HG03175 (cell line): ENCODE measurements around the gene FBLN2.

Experiments used
- ATAC-seq: cut with Tn5 transposase; IDR thresholded peaks from one replicate; pipeline ENCODE4 v1.9.1; 2021; ENCODE audit warnings: mild to moderate bottlenecking, moderate library complexity; ENCODE audit not compliant: unreplicated experiment

Gene FBLN2

DNA sequence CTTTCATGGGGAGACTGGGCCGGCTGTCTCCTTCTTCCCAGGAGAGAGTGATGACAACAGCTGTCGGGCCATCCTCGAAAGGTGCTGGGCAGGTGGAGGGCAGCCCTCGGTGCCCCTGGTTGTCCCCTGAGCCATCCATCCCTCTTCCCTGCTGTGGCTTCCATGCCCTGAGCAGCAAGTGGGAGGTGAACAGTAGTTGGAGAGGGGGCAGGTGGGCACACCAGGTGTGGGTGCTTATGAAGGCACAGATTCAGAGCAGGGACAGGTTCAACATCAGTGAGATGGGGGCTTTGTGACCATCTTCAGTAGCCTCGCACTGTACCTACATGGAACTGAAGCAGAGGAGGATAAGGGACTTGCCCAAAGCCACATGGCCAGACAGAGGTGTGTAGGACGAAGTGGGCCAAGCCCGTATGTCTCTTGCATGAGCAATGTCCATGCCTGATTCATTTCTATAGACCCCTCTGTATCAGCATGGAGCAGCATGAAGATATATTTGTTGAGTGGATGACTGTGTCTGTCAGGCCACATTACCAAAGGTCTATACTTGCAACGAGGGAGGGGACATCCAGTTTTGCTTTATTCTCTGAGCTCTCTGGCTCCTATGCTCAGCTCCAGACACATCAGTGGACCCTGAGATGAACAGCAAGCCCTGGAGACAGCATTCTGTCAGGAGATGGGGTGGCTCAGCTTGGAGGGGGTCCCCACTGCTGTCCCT lies 107.8 kb downstream of the FBLN2 start:
- ATAC-seq: no peak

DNA sequence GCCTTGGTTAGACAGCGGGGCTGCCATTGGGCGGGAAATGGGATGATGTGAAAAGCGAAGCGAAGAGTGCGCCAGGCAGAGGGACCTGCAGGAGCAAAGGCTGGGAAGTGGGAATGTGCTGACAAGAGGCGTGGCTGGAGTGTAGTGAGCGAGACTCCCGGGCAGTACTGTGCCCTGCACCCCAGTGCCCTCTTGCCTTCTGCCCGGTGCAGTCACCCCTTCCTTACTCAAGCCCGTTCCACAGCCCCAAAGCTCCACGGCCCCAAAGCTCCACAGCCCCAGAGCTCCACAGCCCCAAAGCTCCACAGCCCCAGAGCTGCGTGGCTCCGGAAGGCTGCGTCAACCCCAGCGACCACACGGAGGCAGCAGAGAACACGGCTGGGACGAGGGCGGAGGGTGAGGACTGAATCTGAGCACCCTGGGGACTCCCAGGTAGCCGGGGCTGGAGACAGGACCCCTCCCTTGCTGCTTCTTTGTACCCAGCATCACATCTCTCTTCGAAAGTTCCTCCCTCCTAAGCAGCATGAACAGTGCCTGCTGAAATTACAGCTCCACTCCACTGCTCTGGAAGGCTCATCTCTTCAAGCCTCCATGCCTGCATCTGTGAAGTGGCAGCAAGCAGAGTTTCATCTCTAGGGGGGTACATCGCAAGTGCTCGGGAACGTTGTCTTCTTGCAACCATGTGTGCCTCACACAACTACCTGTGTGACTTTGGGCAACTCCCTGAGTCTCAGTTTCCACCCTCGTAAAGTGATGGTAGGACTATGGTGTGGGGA lies 108.9 kb downstream of the FBLN2 start:
- ATAC-seq: peak; percentile 69

GRCh38 chr3:13658681-13659080 lies 109.8 kb downstream of the FBLN2 start:
- ATAC-seq: no peak

- ATAC-seq: no peak
Observed at GRCh38 chr3:13659221-13659969, 110.5 kb downstream of the FBLN2 start.

DNA sequence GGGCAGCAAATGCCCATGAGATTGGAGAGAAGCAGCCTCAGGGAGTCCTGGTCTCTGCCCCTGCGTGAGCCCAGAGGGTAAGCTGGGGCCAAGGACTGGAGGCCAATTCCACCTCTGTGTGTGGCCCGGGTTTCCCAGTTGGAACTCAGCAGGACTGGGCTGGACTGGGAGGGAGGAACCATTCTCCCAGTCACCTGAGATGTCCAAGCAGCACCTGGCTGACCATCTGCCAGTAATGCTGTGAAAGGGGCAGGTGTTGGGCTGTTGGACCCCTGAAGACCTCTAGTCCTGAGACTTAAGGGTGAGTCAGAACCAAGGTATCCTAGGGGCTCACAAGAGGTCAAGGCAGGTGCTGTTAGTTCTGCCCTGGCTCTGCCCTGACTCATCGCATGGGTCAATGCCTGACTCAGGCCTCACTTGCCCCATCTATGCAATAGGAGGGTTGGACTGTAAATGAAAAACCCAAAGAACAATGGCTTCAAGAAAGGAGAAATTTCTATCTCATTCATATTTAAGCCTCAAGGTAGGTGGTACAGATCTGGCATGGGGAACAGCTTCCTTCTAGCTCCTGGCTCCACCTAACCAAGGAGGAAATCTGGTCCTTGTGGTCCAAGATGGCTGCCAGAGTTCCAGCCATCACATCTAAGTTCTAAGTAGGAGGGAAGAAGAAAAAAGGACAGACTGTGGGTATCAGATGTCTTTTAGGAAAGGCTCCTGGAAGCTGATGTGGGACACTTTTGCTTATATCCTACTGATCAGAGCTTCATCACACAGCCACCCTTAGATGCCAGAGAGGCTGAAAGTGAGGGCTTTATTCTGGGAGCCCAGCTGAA lies 111.3 kb downstream of the FBLN2 start:
- no peak for ATAC-seq

DNA sequence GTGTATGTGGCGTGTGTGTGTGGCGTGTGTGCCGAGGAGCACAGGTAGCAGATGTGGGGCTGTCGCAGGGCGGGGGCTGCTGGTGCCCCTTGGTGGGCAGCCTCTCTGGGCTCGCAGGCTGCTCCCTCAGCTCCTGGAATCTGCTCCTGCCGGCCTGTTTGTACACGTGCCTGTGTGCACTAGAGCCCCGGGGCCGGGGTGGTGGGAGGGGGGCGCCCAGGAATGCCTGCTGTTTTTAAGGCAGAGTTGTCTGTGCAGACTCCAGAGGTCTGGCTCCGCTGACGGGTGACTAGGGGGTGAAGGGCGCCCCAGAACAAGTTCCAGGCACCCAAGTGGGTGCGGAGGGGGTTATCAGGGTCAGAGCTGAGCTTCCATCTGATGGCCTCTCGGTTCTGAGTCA lies 112.2 kb downstream of the FBLN2 start:
- ATAC-seq: no peak

DNA sequence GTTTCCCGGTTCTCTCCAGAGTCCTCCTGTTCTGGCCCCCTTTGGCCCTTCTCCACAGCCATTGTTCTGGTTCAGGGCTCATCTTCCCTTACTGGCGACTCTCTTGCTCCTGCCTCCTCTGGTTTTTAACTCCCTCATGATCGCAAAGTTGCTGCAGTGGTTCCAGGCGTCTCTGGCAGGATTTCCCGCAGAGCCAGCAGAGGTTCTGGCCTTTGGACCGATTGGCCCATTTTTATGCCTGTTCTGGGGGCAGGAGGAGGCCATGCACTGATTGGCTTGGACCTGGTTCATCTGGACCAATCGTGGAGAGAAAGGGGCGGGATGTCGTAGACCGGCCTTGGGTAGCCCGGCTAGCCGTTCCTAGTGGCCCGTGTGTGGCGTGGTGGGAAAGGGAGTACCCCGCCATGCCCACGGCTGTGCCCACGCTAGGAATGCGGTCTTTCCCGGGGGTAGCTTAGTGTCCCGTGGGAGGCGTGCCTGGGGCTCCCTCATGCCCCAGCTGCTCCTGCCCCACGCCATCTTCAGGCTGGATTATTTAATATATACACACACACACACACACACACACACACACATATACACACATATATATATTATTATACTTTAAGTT lies 113.4 kb downstream of the FBLN2 start:
- no peak for ATAC-seq

DNA sequence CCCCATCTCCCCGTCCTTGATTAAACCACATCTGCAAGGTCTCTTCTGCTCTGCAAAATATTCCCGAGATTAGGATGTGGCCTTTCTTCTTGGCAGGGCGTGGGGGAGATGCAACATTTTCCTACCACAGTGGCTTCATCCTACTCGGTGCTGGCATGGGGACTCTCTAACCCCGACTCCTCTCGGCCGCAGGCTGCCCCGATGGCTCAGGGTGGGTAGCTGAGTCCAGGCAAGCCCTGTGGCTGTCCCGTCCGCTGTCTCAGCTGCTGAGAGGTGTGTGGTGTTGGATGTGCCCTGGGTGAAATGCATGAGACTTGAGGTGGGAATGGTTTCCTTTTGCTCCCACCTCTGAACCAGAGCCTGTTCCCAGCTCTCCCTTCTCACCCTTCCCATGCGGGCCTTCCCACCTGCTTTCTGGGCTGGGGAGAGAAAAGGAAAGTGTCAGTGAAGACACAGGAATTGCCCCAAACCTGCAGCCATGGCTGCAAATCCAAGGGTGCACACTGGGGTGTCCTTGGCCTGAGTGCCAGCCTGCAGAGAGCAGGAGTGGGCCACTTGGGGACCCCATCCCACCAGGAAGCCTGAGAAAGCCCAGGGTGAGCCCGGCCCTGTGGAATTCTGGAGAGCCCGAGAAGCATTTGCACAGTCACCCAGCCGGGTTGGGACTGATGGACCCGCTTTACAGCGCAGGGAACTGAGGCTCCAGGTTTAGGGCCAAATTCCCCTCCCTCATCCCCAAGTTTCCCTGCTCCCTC lies 115.0 kb downstream of the FBLN2 start:
- ATAC-seq: no peak

DNA sequence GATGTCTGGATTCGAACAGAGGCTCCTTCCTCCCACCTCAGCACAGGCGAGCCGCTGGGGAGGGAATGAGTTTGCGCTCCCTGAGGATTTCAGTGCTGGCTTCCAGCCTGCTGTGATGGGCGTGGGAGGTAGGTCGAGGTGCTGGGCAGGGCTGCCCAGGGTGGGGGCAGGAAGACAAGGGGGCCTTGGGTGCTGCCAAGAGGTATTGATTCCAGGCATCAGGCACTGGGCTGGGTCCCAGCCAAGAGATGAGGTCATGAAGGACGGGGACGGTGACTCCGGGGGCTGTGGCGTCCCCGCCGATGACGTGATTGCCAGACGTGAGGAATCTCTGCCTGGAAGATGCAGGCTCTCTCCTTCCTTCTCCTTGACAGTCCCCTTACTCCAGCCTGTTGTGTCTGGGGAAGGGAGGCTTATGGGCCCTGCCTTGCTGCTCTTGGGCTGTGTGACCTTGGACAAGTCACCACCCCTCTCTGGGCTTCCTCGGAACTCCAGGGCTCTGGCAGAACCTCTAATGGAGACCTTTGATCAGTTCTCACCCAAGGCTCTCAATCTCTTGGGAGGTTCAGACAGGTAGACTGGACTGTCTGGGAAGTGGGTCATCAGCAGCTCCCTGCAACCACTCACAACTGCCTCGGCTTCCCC lies 116.8 kb downstream of the FBLN2 start:
- ATAC-seq: no peak

GRCh38 chr3:13666227-13666619 lies 117.3 kb downstream of the FBLN2 start:
- no peak for ATAC-seq

- ATAC-seq: no peak
Observed at GRCh38 chr3:13666781-13667709, 118.1 kb downstream of the FBLN2 start.

GRCh38 chr3:13668136-13668535 lies 119.2 kb downstream of the FBLN2 start:
- ATAC-seq: no peak

- ATAC-seq: no peak
Observed at GRCh38 chr3:13669457-13669856, 120.5 kb downstream of the FBLN2 start.

GRCh38 chr3:13670292-13670691 lies 121.4 kb downstream of the FBLN2 start:
- no peak for ATAC-seq

- no peak for ATAC-seq
Observed at GRCh38 chr3:13671482-13672233, 122.7 kb downstream of the FBLN2 start.

- ATAC-seq: no peak
Observed at GRCh38 chr3:13673207-13673606, 124.3 kb downstream of the FBLN2 start.

- no peak for ATAC-seq
Observed at GRCh38 chr3:13674538-13675185, 125.7 kb downstream of the FBLN2 start.
